Astrocyte of the cerebellum (primary cell): Measurements from ENCODE around the gene FGF4.

Source experiments
- DNase-seq: peaks from one replicate; pipeline ENCODE4 v3.0.0-alpha.2; 2011; ENCODE audit warnings: low read depth
- H3K4me3 ChIP-seq: 2 replicates; pipeline ENCODE4 v1.5.1; 2011; ENCODE audit warnings: mild to moderate bottlenecking, low read depth, low read length, moderate library complexity
- CTCF ChIP-seq: IDR thresholded peaks from 2 replicates; pipeline ENCODE4 v1.5.1; 2012; ENCODE audit warnings: low read length, low read depth, moderate library complexity, mild to moderate bottlenecking; ENCODE audit errors: missing control alignments
- in situ Hi-C: cut with HindIII; loops from 2 replicates; pipeline ENCODE4 v1.10.0; 2017; ENCODE audit warnings: low sequenced_read_pairs

Gene FGF4

GRCh38 chr11:69814411-69814810 lies 39.3 kb upstream of the FGF4 start:
- DNase-seq, result no peak
- no peak overlapping the region for H3K4me3 ChIP-seq
- in situ Hi-C loops, result no loop called here
- TF ChIP-seq CTCF, result no peak

DNA sequence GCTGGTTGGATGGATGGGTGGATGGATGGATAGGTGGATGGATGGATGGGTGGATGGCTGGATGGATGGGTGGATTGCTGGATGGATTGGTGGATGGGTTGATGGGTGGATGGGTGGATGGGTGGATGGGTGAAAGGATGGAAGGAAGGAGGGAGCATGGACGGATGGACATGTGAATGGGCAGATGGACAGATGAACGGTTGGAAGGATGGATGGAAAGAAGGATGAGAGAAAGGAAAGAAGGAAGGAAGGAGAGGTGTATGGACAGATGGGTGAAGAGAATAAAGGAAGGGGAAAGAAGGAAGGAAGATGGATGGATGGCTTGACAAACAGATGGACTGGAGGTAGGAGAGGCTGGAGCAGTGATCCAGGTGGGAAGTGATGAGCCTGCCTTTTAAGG lies 38.7 kb upstream of the FGF4 start:
- no peak for DNase-seq
- H3K4me3 ChIP-seq, result no peak overlapping the region
- TF ChIP-seq CTCF, result no peak
- in situ Hi-C loops, result no loop called here

- H3K4me3 ChIP-seq, result no peak overlapping the region
- in situ Hi-C loops, result no loop called here
- TF ChIP-seq CTCF, result no peak
- no peak for DNase-seq
These were observed 37.8 kb upstream of the FGF4 start for GRCh38 chr11:69812946-69813345.

GRCh38 chr11:69812256-69812655 lies 37.1 kb upstream of the FGF4 start:
- no peak overlapping the region for H3K4me3 ChIP-seq
- in situ Hi-C loops, result no loop called here
- no peak for TF ChIP-seq CTCF
- DNase-seq, result no peak

DNA sequence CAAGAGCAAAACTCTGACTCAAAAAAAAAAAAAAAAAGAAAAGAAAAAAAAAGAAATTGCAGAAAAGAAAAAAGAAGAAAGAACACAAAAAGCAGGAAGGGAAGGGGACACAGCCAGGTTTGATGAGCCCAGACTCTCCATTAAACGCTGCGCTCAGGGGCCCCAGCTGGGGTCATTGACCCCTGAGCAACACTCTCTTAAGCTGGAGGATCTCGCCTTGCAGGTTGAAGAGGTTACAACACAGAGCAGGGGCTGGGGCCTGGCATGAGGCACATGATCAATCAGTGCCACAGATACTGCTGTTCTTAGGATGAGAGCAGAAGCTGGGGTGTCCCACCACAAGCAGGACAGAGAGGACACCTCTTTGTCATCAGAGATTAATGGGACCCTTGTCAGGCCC lies 36.3 kb upstream of the FGF4 start:
- H3K4me3 ChIP-seq, result no peak overlapping the region
- TF ChIP-seq CTCF, result no peak
- in situ Hi-C loops, result no loop called here
- DNase-seq, result no peak

DNA sequence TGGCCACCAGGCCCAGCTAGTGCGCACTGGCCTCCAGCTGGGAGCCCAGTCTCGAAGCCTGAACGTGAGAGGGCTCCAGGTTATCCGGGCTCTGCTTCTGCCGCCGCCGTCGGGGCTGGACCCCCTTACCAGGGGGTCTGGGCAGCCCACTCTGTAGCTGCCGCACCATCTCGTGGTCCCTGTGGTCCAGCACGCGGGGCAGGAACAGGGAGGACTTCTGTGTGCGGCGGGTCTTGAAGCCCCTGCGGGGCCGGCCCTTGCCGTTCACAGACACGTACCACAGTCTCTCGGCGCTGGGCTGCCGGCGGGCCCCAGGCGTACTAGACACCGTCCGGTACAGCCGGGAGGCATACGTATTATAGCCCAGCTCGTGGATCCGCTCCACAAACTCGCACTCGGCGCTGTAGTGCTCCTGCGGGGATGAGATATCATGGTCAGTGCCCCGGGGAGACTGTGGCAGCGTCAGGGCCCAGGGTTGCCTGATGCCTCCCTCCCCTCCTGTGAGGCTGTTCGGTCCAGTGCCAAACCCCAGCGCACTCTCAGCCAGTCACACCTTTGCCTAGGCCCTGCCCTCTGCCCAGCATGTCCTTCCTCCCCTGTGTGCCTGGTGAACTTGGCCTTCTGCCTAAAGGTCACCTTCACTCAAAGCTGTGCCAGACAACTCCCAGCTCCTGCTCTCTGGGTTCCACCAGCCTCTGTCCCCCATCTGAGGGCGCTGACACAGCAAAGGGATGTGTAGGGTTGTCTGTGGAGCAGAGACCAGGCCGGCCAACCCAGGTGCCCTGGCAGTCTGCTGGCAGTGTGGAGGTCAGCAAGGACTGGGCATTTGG lies 35.4 kb upstream of the FGF4 start:
- in situ Hi-C loops, result no loop called here
- no peak for TF ChIP-seq CTCF
- no peak for DNase-seq
- H3K4me3 ChIP-seq, result no peak overlapping the region
